RKO (cell line): ENCODE data around the gene BZW1.
"Not testable (repeated sequence)": the region's sequence is repeated elsewhere in the genome, so short reads cannot be mapped to it uniquely, and the experiment has no call there.

ENCODE experiments used
- DNase-seq: peaks from one replicate; pipeline ENCODE4 v3.0.0-alpha.2; 2016; ENCODE audit warnings: low spot score

The BZW1 gene

DNA sequence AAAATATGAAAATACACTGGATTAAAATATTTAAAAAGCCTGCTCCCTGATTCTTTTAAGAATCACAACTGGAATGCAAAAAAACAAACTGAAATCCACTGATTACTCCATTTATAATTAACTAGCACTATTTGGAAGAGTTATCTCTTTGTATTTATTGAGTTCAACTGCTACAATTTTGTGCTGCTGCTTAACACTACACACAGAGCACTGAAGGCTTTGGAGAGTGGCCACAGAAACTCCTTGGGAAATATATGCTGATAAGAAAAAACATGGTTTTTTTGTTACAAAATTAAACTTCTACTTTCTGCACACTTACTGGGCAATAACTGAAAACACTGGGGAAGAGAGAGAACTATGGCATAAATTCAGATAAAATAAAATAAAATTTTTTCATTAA is 19.8 kb upstream of the BZW1 start:
- no peak for DNase-seq

DNA sequence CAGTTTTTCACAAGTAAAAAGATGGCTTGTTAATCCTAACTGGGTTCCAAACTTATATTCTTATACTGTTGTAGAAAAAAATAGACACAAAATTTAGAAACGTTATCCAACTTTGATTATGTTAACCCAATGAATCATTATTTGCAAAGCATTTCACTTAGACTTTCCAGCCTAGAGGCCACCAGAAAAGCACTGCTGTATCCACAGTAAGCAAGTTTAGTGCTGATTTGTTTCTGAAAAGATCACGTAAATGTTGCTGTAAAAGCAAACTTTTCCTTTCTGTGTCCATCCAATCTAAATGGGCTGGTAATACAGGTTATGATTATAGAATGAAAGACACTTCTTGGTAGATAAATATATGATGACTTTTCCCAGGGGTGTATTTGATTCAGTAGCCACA is 17.6 kb upstream of the BZW1 start:
- DNase-seq, result no peak

DNA sequence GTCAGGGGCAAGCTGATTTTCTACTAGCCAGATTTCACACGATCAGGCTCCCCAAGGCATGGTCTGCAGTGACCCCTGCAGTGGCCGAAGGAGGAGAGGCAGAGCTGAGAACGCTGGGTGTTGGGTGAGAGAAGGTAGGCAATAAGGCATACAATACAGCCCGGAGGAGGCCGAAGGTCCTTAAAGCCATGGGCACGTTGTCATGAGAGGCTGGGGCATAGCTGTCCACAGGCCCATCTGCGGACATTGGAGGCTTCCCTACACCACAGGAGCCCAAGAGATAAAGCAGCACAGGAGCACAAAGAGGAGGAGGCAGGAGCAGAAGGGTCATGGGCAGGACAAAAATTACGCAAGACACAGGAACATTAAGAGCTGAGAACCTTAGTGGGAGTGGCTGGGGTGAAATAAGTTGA is 16.7 kb upstream of the BZW1 start:
- DNase-seq, result no peak

DNA sequence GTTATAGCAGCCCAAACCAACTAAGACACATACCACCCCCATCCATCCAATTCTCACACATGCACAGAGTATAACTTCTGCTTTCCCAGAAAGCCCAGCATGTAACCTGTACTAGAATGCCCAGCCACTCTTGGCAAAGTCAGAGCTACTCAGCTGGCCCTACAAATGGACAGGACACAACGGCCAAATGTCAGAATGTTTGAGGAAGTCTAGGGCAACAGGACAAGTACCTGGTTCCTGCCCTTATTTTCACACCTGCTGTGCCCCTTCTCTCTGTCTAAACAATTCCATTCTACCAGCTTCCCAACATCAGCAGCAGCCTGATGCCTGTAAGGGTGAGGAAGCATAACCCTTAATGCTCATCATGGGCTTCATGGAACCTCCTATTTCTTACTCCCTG is 15.1 kb upstream of the BZW1 start:
- no peak for DNase-seq

DNA sequence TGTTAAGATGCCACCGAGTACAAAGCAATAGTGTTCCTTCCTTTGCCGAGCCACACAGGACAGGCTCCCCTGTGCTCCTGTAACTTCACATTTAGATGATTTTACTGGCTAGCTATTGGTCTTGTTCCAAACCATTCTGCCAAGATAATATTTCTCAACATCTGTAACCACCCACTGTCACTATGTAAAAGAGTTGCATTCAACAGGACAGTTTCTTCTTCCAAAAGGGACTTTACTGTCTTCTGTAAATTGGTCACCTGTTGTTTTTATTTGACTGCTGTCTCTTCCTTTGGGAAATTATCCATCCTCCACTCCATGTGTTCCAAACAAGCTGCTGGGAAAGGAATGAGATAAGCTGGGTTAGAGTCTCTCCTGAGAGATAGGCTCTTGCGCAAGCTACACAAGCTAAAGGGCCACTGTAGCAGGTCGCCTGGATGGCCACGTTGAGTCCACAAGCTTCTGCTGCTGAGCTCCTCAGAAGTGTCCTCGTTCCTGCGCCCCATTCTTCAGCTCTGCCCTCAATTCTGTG is 14.4 kb upstream of the BZW1 start:
- DNase-seq, result no peak

DNA sequence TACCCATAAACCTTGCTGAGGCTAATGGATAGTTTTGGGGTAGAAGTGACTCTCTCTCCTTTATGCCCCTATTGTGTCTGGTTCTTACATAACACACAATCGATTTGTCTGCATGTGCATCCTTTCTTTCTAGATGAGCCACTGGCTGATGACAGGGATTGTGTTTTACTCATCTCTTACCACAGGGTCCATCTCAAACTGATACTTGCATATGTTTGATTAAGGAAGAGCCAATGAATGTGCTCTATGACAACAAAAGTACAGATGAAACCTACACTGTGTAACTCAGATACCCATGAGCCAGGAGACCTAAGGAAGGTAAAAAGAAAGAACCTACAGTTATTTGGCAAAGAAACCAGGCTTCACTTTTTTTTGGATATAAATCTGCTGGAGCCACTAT is 13.2 kb upstream of the BZW1 start:
- DNase-seq, result no peak

DNA sequence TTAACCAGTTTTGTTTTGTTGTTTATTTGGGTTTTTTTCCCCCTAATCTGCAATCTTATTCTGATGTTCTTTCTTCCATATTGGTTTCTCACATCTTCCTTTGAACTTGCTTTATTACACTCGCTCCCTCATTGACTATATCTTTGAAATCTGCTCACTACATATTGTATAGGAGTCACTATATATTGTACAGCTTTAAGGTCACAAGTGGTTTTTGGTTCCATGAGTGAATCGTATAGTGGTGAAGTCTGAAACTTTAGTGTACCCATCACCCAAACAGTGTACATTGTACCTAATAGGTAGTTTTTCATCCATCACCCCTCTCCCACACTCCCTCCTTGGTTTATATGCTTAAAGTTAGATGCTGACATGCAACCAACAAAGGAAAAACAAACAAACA is 11.3 kb upstream of the BZW1 start:
- DNase-seq, result no peak

DNA sequence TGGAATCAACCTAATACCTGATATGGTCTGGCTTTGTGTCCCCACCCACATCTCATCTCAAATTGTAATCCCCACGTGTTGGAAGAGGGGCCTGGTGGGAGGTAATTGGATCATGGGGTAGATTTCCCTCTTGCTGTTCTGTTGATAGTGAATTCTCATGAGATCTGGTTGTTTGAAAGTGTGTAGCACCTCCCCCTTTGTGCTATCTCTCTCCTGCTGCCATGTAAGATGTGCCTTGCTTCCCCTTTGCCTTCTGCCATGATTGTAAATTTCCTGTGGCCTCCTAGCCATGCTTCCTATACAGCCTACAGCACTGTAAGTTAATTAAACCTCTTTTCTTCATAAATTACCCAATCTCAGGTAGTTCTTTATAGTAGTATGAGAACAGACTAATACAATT is 10.3 kb upstream of the BZW1 start:
- DNase-seq, result not testable (repeated sequence)

DNA sequence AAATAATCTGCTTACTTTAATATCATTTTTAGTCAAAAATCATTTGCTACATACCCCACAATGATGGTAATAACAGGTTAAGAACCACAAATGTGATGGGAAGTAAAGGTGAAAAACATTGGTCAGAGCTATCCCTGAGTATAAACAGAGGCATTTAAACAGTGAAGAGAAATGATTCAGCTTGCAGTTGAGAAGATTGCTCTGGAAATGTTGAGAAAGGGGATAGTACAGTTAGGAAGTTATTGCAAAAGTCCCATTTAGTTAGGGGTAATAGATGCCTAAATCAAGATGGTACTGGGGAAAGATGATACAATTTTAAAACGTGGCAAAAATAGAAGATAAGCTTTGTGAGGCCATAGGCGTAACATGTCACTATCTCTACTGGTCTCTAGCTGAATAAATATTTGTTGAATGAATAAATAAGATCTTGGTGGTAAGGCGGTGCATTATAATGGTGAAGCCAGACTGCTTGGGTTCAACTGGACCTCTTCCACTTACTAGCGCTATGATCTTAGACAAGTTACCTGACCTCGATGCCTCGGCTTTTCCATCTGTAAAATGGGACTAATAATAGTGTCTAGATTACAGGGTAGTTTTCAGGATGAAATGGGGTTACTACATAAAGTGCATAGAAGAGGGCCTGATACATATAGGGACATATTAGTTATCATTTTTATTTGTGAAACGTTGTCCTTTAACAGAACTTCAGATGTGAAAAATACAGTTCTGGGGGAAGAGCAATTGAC is 2.0 kb upstream of the BZW1 start:
- DNase-seq, result no peak

DNA sequence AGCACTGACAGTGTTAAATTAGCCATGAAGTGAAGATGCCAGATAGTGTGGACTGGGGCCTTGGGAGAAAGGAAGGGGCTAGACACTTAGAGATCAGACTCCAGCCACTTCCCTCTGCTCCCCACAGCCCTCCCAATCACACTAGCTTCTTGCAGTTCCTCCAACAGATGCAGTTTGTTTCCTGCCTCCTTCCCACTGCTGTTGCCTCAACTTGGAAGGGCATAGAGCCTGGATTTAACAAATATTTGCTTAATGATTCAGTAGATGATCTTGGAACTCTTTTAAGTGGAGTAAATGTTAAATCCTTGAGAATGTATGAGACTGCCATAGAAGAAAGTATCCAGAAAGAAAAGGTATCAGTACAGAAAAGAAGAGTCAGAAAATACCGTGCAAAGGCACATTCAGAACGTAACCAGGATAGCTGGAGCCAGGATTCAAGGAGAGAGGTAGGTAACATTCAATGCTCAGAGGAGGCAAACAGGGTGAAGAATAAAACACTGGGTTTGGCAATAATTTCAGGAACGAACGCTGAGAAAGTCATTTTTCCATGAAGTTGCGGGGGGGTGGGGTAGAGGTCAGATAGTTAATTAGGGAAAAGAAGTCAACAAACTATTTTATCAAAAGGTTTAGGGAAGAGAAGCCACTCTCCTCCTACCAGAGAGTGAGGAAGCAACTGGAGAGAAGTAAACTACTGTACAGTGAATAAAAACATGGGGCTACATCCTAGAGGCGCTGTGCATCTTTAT is 1.3 kb upstream of the BZW1 start:
- no peak for DNase-seq

DNA sequence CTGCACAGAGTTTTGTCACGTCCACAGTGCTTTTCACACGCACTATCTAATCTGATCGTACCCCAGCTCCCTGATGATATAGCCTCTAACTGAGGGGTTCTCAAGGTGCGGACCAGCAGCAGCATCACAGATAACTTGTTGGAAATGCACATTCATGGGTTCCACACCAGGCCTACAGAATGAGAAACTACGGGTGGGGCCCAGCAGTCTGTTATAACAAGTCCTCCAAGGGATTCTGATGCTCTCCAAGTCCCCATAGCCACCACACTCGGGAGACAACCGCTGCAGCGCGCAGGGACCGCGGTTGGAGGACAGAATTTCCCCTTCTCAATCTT is 745 bp upstream of the BZW1 start:
- no peak for DNase-seq

DNA sequence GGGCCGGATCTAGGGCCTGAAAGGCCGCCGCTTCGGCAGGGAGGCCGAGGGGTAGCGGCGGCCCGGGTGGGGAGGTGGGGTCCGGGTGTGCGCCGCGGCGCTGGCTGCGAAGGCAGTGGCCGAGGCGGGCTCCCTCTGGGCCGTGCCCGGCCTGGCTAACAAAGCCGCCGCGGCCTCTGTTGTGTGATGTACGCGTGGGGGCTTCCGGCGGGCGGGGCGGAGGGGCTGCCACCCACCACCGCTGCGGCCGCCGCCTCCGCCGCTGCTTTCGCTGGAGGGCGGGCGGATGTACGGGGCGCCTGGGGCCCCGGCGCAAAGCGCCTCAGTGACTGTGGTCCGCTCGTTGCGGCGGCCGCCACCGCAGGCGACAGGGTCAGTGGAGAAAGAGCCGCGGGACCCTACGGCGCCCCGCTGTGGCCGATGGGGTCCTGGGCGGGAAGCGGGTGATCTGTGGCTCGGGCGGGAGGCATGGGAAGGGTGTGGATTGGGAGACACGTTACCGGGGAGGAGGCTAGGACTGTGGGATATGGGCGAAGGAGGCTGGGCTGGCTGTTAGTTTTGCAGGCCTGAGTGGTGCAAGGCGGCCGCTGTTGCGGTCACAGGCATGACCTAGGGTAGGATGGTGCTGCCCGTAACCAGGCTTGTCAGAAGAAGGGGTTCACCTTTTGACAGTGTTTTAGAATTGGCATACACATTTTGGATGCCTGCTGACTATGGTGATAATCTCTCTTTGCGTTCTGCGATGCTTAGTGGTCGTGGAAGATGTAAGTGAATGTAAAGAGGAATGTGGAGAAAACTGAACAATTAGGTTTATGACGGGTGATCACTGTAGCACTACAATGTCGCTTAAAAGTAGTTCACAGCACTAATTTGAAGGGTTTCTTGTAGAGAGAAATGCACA is 662 bp downstream of the BZW1 start:
- DNase-seq, result peak; percentile 72

DNA sequence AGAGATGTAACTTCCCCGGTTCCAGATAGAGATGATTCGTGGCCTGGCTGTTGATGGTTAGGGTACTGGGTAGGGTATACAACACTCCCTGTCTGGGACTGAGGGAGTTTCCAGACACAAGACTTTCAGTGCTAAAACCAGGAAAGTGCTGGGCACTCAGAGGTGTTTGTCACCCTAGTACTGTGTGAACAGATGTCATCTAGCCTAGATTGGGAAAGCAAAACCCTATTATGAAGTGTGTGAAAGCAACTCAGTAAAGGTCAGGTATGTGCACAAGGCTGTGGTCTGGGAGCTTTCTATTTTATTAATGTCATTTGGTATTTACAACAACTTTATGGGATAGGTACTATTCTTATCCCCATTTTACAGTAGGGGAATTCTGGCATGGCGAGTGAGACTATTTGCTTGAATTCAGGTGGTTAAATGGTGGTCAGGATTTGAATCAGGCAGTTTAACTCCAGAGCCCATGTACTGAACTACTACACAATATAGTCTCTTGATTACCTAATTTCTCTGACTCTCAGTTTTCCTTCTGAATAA is 2.6 kb downstream of the BZW1 start:
- peak; percentile 22 for DNase-seq

DNA sequence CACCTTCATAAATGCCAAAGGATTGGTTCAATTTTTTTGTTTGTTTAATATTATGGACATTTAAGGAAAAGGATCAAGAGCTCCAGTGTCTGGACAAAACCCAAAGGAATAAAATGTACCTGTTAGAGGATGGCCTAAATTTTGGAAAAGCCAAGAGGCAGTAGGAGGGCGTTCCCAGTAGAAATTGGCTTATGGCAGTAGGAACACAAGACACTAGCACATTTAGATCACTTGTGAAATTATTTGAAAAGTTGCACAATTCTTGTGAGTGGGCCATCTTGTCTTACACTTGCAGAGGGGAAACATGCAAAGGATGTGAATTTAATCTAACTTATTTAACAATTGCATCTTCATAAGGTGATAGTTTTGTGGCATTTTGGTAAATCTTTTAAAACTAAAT is 3.2 kb downstream of the BZW1 start:
- DNase-seq, result no peak

DNA sequence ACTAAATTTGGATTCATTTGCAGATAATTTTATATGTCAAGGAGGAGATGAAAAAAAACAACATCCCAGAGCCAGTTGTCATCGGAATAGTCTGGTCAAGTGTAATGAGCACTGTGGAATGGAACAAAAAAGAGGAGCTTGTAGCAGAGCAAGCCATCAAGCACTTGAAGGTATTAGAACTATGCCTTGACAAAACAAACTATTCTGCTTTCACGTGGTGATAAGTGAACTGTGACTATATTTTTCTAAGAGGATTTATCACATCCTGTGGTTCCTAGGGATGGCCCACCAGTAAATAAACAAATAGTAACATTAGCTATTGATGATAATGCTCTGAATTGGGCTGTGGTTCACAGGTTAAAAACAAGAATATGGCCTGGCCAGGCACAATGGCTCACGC is 7.0 kb downstream of the BZW1 start:
- DNase-seq, result not testable (repeated sequence)

DNA sequence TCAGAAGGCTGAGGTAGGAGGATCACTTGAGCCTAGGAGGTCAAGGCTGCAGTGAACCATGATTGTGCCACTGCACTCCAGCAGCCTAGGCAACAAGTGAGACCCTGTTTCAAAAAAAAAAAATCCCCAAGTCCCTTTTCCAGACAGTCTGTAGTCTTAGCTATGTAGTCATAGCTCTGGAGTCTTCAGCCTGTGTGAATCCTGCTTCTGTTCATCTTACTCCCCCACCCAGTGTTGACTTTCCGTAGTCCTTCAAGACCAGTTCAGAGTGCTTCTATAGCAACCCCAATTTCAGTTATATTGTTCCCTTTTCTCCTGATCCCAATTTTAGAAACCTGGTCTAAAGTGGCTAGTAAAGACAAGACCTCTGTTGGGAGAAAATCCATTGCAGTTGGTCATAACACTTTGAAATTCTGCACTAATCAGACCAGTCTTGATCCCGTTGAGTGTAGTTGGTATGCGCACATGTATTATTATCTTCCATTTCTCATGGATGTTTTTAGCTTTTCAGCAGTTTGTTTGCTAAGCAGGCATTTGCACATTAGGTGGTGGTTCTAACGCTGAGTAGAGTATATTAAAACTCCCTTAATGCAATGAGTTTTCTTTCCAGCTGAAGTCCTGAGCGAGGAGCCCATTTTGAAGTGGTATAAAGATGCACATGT is 9.0 kb downstream of the BZW1 start:
- no peak for DNase-seq

DNA sequence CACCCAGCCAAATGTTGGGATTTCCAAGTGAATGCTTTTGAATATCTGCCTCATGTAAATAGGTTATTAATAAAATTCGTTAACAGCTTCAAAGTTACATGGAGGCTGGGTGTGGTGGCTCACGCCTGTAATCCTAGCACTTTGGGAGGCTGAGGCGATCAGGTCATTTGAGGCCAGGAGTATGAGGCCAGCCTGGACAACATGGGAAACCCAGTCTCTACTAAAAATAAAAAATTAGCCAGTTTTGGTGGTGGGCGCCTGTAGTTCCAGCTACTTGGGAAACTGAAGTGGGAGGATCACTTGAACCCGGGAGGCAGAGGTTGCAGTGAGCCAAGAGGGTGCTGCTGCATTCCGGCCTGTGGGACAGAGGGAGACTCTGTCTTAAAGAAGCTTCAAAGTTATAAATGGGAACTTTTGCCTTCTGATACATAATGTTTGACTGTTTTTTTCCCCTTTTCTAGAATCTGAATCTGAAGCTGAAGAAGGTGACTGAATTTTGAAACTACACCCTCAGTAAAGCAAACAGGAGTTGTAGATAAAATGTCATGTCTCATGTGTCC is 10.1 kb downstream of the BZW1 start:
- DNase-seq, result no peak

DNA sequence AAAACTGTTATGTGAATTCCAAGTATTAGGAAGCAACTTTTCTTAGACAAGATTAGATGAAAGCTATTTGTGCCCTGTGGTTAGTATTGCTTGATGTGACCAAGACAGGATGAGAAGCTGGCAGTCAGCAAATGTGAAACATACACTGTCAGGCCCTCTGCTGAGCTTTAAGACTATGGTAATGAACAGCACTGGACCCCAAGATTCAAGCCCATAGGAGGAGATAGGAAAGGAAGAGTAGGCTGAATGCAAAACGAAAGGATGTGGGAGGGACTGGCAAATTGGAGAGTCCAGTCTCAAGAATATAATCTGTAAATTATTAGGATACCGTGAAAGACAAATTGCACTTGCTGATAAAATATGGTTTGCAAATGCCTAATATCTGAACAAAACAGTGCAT is 16.4 kb downstream of the BZW1 start:
- DNase-seq, result peak; percentile 25

DNA sequence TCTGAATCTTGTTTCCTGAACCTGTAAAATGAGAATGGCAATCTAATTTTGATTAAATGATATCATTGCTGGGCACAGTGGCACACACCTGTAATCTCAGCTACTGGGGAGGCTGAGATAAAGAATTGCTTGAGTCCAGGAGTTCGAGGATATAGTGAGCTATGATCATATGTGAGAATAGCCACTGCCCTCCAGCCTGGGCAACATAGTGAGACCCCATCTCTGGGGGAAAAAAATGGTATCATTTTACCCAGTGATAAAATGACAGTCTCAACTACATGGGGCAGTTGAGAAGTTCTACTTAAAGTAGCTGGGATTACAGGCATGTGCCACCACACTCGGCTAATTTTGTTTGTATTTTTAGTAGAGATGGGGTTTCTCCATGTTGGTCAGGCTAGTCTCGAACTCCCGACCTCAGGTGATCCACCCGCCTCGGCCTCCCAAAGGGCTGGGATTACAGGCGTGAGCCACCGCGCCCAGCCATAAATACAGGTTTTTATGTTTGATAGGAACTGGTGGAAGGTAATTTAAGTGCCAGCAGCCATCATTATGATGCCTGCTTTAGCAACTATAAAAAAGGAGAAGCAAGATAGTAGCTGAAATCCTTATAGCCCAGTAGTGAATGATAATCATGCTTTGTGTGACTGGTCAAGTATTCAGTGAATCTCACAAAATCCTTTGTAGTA is 17.0 kb downstream of the BZW1 start:
- DNase-seq, result no peak

DNA sequence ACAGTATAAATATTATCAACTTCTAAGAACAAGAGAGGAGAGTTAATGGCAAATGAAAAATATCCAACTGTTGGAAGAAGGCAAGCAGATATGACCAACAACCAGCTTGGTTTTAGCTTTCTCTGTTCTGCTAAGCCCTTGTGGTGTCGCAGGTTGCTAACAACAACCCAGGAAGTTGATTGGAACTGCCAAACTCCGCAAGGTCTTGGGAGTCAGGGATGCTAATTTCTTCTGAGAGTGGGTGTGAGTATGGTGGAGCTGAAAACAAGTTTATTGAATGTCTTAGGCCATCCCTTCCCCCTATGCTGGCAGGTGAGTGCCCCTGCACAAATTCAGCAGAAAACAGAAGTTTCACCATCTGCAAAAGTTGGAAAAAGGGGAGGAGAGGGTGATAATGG is 17.5 kb downstream of the BZW1 start:
- no peak for DNase-seq

DNA sequence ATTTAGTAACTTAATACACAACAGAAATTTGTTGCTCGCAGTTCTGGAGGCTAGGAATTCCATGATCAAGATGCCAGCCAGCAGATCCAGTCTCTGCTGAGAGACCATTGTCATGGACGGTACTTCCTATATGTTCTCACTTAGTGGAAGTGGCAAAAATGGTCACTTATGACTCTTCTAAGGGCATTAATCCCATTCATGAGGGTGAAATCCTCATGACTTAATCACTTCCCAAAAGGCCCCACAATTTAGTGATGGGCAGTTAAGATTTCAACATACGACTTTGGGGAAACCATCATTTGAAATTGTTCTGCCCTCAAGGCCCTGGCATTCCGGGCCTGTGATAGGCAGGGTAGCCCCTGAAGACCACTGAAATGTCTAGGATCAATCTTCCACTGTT is 23.0 kb downstream of the BZW1 start:
- DNase-seq, result no peak
